K562 (cell line): ENCODE results near the gene ZNF17. TPM values are rescaled to one million over a fixed set of nuclear protein-coding genes. Genes with fewer than 3 reads are reported as not detected.

Experiments used
- AFF1 ChIP-seq, 2 experiments: fragments of 450-650 bp; IDR thresholded peaks; 2 replicates each; pipeline ENCODE4 v1.6.1; 2018; ENCODE audit warnings: mild to moderate bottlenecking in 2 of 2, low read depth in 1 of 2; ENCODE audit not compliant: partially characterized antibody in 2 of 2
- CCAR2 ChIP-seq: fragments of 200-400 bp; formaldehyde crosslinking; IDR thresholded peaks from 2 replicates; pipeline ENCODE4 v1.6.1; 2017; ENCODE audit warnings: mild to moderate bottlenecking, low read depth, low read length
- CXXC5 ChIP-seq: fragments of 250-450 bp; sonication (Bioruptor Pico); IDR thresholded peaks from 2 replicates; pipeline ENCODE4 v1.8.0; 2022; ENCODE audit warnings: inconsistent platforms, mild to moderate bottlenecking, moderate library complexity
- EHMT2 ChIP-seq: fragments of 450-650 bp; IDR thresholded peaks from 2 replicates; pipeline ENCODE4 v1.6.1; 2018; ENCODE audit warnings: antibody characterized with exemption
- FOXJ2 ChIP-seq: fragments of 200-800 bp; sonication (Bioruptor generic); IDR thresholded peaks from 2 replicates; pipeline ENCODE4 v1.6.1; 2016; ENCODE audit warnings: missing genetic modification characterization, missing compliant biosample characterization
- HCFC1 ChIP-seq: IDR thresholded peaks from 2 replicates; pipeline ENCODE4 v1.6.1; 2012; ENCODE audit warnings: low read depth, low read length, improper control_type of control experiment
- POLR3G ChIP-seq: IDR thresholded peaks from 2 replicates; pipeline ENCODE4 v1.6.1; 2011; ENCODE audit not compliant: insufficient read length, insufficient replicate concordance; ENCODE audit errors: extremely low read depth
- SOX6 ChIP-seq: fragments of 450-650 bp; IDR thresholded peaks from 2 replicates; pipeline ENCODE4 v1.6.1; 2014; ENCODE audit warnings: mild to moderate bottlenecking
- SREBF1 ChIP-seq: fragments of 150-350 bp; IDR thresholded peaks from 2 replicates; pipeline ENCODE4 v1.6.1; 2014; ENCODE audit warnings: antibody characterized with exemption, low read depth, low read length, borderline replicate concordance
- TCF7L2 ChIP-seq: fragments of 150-350 bp; IDR thresholded peaks from 2 replicates; pipeline ENCODE4 v1.6.1; 2016; ENCODE audit warnings: low read depth, mild to moderate bottlenecking, low read length, moderate library complexity
- XRCC5 ChIP-seq: fragments of 200-400 bp; formaldehyde crosslinking; IDR thresholded peaks from 2 replicates; pipeline ENCODE4 v1.6.1; 2017; ENCODE audit warnings: low read depth, mild to moderate bottlenecking, low read length
- ZFP30 ChIP-seq: fragments of 250-450 bp; sonication (Bioruptor Pico); IDR thresholded peaks from 2 replicates; pipeline ENCODE4 v1.8.0; 2022; ENCODE audit warnings: moderate library complexity, mild to moderate bottlenecking, inconsistent platforms, borderline replicate concordance
- ZNF512 ChIP-seq: IDR thresholded peaks from 2 replicates; pipeline ENCODE4 v1.6.1; 2016; ENCODE audit warnings: missing genetic modification characterization, missing compliant biosample characterization
- polyA plus RNA-seq, 8 experiments: library from polyadenylated mRNA; depleted of rRNA in 4 of 8; stranded (reverse) in 5 of 8; unstranded in 3 of 8; fragments of >200 nt; fragmentation: Nextera tagmentation in 2 of 8; fragmentation: Illumina TruSeq in 1 of 8; extraction: Ambion mirVana in 2 of 8; extraction: Trizol in 1 of 8; gene quantifications; 2 replicates each; pipeline versions ENCODE4 v1.2.1 to v1.2.3, GENCODE V29; 2011 to 2014; ENCODE audit warnings: inconsistent platforms in 1 of 8, missing spikeins in 1 of 8
- total RNA-seq, 7 experiments: library from RNA; depleted of rRNA in 6 of 7; stranded (reverse); fragments of >200 nt in 6 of 7; fragmentation: Illumina TruSeq in 2 of 7; extraction: Trizol in 2 of 7; gene quantifications; 2 replicates each; pipeline versions ENCODE4 v1.2.1 to v1.2.3, GENCODE V29; 2011 to 2021; ENCODE audit warnings: low replicate concordance in 1 of 7
- TF ChIP-seq, protein P1 (sequence below): fragments of 450-650 bp; IDR thresholded peaks from 2 replicates; pipeline ENCODE4 v1.6.1; 2018; ENCODE audit warnings: mild to moderate bottlenecking, low read depth; ENCODE audit not compliant: partially characterized antibody
- TF ChIP-seq, protein P2 (sequence below), 3 experiments: fragments of 200-800 bp in 1 of 3; fragments of 250-450 bp in 1 of 3; fragments of 450-650 bp in 1 of 3; sonication (Bioruptor Pico) in 1 of 3; sonication (Bioruptor generic) in 1 of 3; formaldehyde crosslinking in 1 of 3; IDR thresholded peaks; 2 replicates each; pipeline versions ENCODE4 v1.6.1 to v1.8.0; 2016 to 2022; ENCODE audit warnings: mild to moderate bottlenecking in 2 of 3, missing genetic modification characterization in 2 of 3, missing compliant biosample characterization in 1 of 3, moderate library complexity in 1 of 3

Gene ZNF17
- total and polyA plus RNA-seq, 9 of the 15 experiments (the other 6 are each of a cell fraction or from before 2014, with no cell fraction given) = 5.3 to 8.6 (median 6.5) TPM

DNA sequence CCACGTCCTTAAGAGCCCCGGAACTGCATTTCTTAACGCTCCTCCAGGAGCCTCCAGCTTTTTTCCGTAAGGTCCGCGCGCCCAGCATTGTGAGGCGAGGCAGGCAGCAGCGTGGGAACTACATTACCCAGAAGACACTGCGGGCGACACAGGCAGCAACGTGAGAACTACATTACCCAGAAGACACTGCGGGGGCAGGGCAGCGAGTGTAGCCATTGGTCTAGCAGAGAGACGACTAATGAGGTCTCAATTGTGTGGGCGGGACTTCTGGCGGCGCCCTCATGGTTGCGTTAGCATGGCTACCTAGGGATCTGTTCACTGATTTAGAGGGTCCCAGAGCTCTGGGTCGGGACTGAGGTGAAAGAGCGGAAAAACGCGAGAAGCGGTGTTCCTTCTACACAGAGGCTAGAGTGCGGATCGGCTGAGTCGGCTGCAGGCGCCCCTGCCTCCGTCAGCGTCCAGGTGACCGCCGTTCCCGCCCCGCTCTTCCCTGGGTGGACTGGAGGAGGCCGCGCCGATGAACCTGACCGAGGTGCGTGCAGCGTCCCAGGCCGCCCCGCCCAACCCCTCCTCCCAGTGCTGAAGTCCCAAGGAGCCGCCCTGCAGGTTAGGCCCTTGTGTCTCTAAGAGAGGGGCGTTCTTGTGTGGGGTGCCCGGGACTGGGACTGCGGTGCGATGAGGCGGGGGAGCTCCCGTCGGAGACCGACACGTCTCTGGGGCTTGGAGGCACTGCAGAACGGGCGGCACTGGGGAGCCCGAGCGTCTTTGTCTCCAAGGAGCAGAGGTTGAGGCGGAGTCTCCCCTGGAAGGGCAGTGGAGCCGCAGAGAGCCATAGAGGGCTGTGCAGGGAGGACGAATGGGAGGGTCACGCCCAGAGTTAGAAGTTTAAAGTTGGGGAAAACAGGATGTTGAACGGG is 24.4 kb downstream of the ZNF17 start, which contains the start of gene ZNF749 (continued):
- TF ChIP-seq CCAR2 (no peak), SOX6 (no peak), POLR3G (no peak), SREBF1 (0 out of 2 replicates have a peak, but pooled peaks have one; percentile 15), FOXJ2 (no peak), HCFC1 (peak; percentile 99), AFF1 (IDR thresholded peaks at IDR 0.05; ENCODE audit: low read depth in 1 of 2, partially characterized antibody in 2 of 2) (peak in 1 of 2 experiments; percentile 96), ZNF512 (no peak), TCF7L2 (no peak), CXXC5 (peak; percentile 79), EHMT2 (no peak), ZFP30 (no peak), XRCC5 (no peak)
- TF ChIP-seq, protein P1, sequence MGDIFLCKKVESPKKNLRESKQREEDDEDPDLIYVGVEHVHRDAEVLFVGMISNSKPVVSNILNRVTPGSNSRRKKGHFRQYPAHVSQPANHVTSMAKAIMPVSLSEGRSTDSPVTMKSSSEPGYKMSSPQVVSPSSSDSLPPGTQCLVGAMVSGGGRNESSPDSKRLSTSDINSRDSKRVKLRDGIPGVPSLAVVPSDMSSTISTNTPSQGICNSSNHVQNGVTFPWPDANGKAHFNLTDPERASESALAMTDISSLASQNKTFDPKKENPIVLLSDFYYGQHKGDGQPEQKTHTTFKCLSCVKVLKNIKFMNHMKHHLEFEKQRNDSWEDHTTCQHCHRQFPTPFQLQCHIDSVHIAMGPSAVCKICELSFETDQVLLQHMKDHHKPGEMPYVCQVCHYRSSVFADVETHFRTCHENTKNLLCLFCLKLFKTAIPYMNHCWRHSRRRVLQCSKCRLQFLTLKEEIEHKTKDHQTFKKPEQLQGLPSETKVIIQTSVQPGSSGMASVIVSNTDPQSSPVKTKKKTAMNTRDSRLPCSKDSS = no peak
- TF ChIP-seq, protein P2, sequence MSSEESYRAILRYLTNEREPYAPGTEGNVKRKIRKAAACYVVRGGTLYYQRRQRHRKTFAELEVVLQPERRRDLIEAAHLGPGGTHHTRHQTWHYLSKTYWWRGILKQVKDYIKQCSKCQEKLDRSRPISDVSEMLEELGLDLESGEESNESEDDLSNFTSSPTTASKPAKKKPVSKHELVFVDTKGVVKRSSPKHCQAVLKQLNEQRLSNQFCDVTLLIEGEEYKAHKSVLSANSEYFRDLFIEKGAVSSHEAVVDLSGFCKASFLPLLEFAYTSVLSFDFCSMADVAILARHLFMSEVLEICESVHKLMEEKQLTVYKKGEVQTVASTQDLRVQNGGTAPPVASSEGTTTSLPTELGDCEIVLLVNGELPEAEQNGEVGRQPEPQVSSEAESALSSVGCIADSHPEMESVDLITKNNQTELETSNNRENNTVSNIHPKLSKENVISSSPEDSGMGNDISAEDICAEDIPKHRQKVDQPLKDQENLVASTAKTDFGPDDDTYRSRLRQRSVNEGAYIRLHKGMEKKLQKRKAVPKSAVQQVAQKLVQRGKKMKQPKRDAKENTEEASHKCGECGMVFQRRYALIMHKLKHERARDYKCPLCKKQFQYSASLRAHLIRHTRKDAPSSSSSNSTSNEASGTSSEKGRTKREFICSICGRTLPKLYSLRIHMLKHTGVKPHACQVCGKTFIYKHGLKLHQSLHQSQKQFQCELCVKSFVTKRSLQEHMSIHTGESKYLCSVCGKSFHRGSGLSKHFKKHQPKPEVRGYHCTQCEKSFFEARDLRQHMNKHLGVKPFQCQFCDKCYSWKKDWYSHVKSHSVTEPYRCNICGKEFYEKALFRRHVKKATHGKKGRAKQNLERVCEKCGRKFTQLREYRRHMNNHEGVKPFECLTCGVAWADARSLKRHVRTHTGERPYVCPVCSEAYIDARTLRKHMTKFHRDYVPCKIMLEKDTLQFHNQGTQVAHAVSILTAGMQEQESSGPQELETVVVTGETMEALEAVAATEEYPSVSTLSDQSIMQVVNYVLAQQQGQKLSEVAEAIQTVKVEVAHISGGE (CRISPR knock-in tag; IDR thresholded peaks at IDR 0.05) = peak in 1 of 3 experiments; percentile 69; a peak in 1 of 6 replicates
